Activated T-cell treated with anti-CD3 and anti-CD28 coated beads for 24 hours (primary cell): ENCODE results near the gene ABAT.

Experiments used
- DNase-seq: peaks from one replicate; pipeline ENCODE4 v3.0.0-alpha.2; 2020; ENCODE audit warnings: low read depth

The ABAT gene

GRCh38 chr16:8818504-8819270 is 144.3 kb downstream of the ABAT start:
- no peak for DNase-seq

DNA sequence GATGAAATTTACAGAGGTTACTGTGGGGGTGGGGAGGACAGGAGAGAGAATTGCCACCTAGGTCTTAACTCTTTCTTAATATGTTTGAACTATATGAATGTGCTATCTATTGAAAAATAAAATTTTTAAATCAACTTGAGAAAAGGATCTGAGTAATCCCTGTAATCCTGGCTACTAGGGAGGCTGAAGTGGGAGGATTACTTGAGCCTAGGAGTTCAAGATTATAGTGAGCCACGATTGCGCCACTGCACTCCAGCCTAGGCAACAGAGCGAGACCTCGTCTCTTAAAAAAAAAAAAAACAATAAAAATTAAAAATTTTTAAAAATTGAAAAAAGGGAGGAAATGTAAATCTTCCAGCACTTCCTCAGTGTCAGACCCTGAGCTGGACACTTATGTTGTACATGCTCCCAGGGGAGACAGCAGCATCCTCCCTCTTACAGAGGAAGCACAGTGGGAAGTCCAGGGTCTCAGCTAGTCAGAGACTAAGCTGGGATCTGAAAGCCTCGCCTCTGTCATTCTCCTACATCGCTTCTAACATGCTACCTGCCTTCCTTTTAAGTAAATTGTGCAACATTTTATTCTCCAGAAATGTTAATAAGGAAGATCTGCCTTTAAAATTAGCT is 145.1 kb downstream of the ABAT start:
- DNase-seq = no peak

GRCh38 chr16:8822403-8822802 is 148.0 kb downstream of the ABAT start:
- DNase-seq = no peak

DNA sequence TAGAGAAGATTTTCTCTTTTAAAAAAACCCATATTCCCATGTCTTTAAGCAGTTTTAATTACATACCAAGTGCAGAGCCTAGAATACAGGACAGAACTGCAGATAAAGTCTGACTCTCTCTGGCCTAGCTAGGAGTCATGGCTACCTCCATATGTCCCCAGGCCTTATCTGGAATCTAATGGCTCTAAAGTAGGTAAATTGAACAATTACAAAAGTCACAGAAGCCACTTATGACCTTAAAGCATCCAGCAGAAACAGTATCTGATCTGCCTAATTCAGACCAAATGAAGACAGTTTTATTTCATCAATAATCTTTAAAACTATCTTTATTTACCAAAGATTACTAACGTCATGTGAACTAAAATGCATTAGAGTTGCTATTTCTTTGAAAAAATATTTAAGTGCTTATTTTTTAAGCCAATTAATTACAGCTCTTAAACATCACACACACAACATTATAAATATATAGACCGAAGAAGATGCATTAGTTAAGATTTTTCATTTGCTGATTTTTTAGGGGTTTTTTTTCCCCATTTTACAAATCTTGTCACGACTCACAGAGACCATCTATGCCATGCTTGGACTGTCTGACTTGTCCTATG is 152.0 kb downstream of the ABAT start:
- no peak for DNase-seq

GRCh38 chr16:8828541-8829165 is 154.2 kb downstream of the ABAT start:
- DNase-seq = no peak

- DNase-seq = no peak
These were observed 157.0 kb downstream of the ABAT start for GRCh38 chr16:8831450-8831849.

DNA sequence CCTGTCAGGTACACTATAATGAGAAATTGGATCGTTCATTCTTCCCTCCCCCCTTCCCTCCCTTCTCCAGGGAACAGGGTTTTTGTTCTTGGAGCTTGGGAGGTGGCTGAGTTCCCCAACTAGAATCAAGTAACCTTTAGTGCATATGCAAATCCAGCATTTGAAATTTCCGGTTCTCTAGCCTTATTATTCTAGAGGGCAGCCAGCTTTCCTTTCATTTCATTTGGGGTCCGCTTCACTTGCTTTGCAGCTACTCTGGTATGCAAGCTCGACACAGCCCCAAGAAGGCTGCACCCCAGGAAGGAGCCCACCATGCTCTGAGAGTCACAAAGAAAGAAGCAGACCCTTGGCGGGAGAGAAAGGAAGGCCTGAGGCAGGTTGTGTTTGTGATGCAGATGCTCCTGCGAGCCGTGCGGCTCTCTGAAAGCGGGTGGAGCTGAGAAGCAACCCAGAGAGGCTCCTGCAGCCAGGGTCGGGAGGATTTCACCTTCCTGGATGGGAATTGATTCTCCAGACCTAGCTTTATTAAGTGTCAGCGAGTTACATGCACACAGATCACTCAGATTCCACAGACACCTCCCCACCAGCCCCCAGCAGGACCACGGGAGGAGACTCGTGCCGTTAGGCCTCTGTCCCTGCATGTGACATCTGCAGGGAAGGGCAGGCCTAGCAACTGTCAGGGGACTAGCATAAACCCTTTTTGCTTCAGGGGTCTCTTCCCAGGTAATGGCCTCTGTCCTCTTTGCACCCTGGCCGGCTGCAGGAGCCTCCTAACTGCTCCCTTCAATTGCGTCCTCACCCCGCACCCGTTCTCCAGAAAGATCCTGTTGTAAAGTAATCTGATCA is 157.7 kb downstream of the ABAT start:
- DNase-seq = no peak

- DNase-seq = no peak
These were observed 158.3 kb downstream of the ABAT start for GRCh38 chr16:8832717-8833105.
